Activated T-cell treated with anti-CD3 and anti-CD28 coated beads for 1 hour (primary cell): ENCODE results near the gene TP53TG3B.
"Not testable (repeated sequence)": the region's sequence is repeated elsewhere in the genome, so short reads cannot be mapped to it uniquely, and the experiment has no call there.

Experiments used
- DNase-seq: peaks from one replicate; pipeline ENCODE4 v3.0.0-alpha.2; 2020; ENCODE audit warnings: low read depth

The TP53TG3B gene

DNA sequence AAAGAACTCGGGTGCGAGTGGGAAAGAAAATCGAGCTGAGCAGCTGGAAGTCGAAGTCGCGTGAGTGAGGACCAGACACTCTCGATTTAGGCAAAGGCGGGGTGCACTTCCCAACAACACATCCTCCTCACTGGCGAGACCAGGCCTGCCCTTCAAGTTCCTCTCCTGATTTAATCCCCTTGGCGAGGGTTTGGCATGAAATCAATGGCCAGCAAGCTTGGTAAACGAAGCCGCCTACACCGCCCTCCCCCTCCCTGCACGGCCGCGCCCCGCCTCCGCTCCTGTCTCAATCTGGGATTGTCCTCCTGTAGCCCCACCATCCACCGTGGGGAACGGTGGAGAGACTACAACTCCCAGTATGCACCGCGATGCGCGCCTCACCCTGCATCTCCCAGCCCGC is at the start of gene TP53TG3B:
Gene TP53TG3B, plus strand, starts transcription at position 301 of the 400 bp plus-strand sequence. Its CDS starts 68 bp downstream, at position 369.
- not testable (repeated sequence) for DNase-seq

DNA sequence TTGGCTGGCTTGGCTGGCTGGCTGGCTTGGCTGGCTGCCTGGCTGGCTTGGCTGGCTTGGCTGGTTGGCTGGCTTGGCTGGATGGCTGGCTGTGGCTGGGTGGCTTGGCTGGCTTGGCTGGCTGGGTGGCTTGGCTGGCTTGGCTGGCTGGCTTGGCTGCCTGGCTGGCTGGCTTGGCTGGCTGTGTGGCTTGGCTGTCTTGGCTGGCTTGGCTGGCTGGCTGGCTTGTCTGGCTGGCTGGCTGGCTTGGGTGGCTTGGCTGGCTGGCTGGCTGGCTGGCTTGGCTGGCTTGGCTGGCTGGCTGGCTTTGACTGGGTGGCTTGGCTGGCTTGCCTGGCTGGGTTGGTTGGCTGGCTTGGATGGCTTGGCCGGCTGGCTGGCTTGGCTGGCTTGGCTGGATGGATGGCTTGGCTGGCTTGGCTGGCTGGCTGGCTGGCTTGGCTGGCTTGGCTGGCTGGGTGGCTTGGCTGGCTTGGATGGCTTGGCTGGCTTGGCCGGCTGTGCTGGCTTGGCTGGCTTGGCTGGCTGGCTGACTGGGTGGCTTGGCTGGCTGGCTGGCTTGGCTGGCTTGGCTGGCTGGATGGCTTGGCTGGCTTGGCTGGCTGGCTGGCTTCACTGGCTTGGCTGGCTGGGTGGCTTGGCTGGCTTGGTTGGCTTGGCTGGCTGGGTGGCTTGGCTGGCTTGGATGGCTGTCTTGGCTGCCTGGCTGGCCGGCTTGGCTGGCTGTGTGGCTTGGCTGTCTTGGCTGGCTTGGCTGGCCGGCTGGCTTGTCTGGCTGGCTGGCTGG is 24.2 kb upstream of the TP53TG3B start:
- peak; percentile 29 for DNase-seq

DNA sequence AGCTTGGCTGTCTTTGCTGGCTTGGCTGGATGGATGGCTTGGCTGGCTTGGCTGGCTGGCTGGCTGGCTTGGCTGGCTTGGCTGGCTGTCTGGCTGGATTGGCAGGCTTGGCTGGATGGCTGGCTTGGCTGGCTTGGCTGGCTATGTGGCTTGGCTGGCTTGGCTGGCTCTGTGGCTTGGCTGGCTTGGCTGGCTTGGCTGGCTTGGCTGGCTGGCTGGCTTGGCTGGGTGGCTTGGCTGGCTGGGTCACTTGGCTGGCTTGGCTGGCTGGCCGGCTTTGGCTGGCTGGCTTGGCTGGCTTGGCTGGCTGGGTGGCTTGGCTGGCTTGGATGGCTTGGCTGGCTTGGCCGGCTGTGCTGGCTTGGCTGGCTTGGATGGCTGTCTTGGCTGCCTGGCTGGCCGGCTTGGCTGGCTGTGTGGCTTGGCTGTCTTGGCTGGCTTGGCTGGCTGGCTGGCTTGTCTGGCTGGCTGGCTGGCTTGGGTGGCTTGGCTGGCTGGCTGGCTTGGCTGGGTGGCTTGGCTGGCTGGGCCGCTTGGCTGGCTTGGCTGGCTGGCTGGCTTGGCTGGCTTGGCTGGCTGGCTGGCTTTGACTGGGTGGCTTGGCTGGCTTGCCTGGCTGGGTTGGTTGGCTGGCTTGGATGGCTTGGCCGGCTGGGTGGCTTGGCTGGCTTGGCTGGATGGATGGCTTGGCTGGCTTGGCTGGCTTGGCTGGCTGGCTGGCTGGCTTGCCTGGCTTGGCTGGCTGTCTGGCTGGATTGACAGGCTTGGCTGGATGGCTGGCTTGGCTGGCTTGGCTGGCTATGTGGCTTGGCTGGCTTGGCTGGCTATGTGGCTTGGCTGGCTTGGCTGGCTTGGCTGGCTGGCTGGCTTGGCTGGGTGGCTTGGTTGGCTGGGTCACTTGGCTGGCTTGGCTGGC is 22.8 kb upstream of the TP53TG3B start:
- DNase-seq: not testable (repeated sequence)

DNA sequence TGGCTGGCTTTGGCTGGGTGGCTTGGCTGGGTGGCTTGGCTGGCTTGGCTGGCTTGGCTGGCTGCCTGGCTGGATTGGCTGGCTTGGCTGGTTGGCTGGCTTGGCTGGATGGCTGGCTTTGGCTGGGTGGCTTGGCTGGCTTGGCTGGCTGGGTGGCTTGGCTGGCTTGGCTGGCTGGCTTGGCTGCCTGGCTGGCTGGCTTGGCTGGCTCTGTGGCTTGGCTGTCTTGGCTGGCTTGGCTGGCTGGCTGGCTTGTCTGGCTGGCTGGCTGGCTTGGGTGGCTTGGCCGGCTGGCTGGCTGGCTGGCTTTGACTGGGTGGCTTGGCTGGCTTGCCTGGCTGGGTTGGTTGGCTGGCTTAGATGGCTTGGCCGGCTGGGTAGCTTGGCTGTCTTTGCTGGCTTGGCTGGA is 22.1 kb upstream of the TP53TG3B start:
- not testable (repeated sequence) for DNase-seq

- not testable (repeated sequence) for DNase-seq
Measured at GRCh38 chr16:33339093-33340061, 21.3 kb upstream of the TP53TG3B start.
